NCI-H128 (cell line): ENCODE data around the gene CKS1B.
A peak's percentile ranks its signal among the peaks of the same experiment; 100 is the strongest.

Source experiments
- DNase-seq: peaks from one replicate; lab custom pipeline; 2025; ENCODE audit not compliant: unreplicated experiment; lab: John Stamatoyannopoulos, UW

CKS1B gene

GRCh38 chr1:155012776-155013602, 38.5 kb downstream of the CKS1B start:
- DNase-seq, result no peak

GRCh38 chr1:155013632-155014031, 39.2 kb downstream of the CKS1B start:
- no peak for DNase-seq

GRCh38 chr1:155014709-155015508, 40.4 kb downstream of the CKS1B start:
- no peak for DNase-seq

- no peak for DNase-seq
These were observed 41.2 kb downstream of the CKS1B start for GRCh38 chr1:155015527-155016230.

- DNase-seq, result no peak
These were observed 41.9 kb downstream of the CKS1B start for GRCh38 chr1:155016231-155016831.

GRCh38 chr1:155017041-155017945, 42.8 kb downstream of the CKS1B start:
- DNase-seq, result peak; percentile 71

GRCh38 chr1:155017946-155018316, 43.5 kb downstream of the CKS1B start:
- DNase-seq, result no peak

- DNase-seq, result no peak
These were observed 44.3 kb downstream of the CKS1B start for GRCh38 chr1:155018617-155019348.

- no peak for DNase-seq
These were observed 45.1 kb downstream of the CKS1B start for GRCh38 chr1:155019377-155020245.

- no peak for DNase-seq
These were observed 47.9 kb downstream of the CKS1B start for GRCh38 chr1:155022136-155022926.

- DNase-seq, result no peak
These were observed 48.4 kb downstream of the CKS1B start for GRCh38 chr1:155022927-155023236.

- DNase-seq, result no peak
These were observed 49.1 kb downstream of the CKS1B start for GRCh38 chr1:155023627-155024026.

- no peak for DNase-seq
These were observed 49.8 kb downstream of the CKS1B start for GRCh38 chr1:155024315-155024714.

GRCh38 chr1:155026154-155026553, 51.7 kb downstream of the CKS1B start:
- DNase-seq, result no peak

- DNase-seq, result no peak
These were observed 52.1 kb downstream of the CKS1B start for GRCh38 chr1:155026588-155026987.
